Ascending aorta (tissue), 2 donors: ENCODE data around the gene PDE7B. TPM values are rescaled to one million over a fixed set of nuclear protein-coding genes. Genes with fewer than 3 reads are reported as not detected.

ENCODE experiments used
- DNase-seq, 2 donors: peaks; one replicate each; pipeline ENCODE4 v3.0.0-alpha.2; 2019; ENCODE audit warnings: low spot score in 2 of 2
- H3K27ac ChIP-seq, 2 donors: fragments of 200-600 bp; sonication (generic); one replicate each; pipeline ENCODE4 v1.5.1; 2016 to 2017; ENCODE audit warnings: mild to moderate bottlenecking in 1 of 2
- H3K27me3 ChIP-seq: fragments of 200-600 bp; sonication (generic); one replicate; pipeline ENCODE4 v1.5.1; 2017
- H3K36me3 ChIP-seq, 2 donors: fragments of 200-600 bp; sonication (generic); one replicate each; pipeline ENCODE4 v1.5.1; 2016
- H3K4me1 ChIP-seq, 2 donors: fragments of 200-600 bp; sonication (generic); one replicate each; pipeline ENCODE4 v1.5.1; 2016 to 2017; ENCODE audit warnings: mild to moderate bottlenecking in 1 of 2
- H3K4me3 ChIP-seq, 2 donors: fragments of 200-600 bp; sonication (generic); one replicate each; pipeline ENCODE4 v1.5.1; 2016 to 2017; ENCODE audit warnings: mild to moderate bottlenecking in 1 of 2
- H3K9me3 ChIP-seq, 2 donors: fragments of 200-600 bp; sonication (generic); one replicate each; pipeline ENCODE4 v1.5.1; 2016
- intact Hi-C: fragments of 100-400 bp; cut with DNase I; formaldehyde crosslinking; loops from one replicate; pipeline ENCODE4 v1.15.1; 2023
- total RNA-seq: library from RNA; depleted of rRNA; stranded (reverse); fragments of >200 nt; gene quantifications from one replicate; pipeline ENCODE4 v1.1.0, GENCODE V29; 2016
- TF ChIP-seq, protein P1 (sequence below), 3 experiments: fragments of 200-600 bp in 2 of 3; fragments of 450-650 bp in 1 of 3; sonication (generic) in 2 of 3; IDR thresholded peaks; one replicate each; pipeline ENCODE4 v1.5.1; 2016 to 2019; ENCODE audit warnings: antibody characterized with exemption in 3 of 3, mild to moderate bottlenecking in 1 of 3, moderate library complexity in 1 of 3

Gene PDE7B
- total RNA-seq, 1 donor from 2014 or later: 6.0 TPM

DNA sequence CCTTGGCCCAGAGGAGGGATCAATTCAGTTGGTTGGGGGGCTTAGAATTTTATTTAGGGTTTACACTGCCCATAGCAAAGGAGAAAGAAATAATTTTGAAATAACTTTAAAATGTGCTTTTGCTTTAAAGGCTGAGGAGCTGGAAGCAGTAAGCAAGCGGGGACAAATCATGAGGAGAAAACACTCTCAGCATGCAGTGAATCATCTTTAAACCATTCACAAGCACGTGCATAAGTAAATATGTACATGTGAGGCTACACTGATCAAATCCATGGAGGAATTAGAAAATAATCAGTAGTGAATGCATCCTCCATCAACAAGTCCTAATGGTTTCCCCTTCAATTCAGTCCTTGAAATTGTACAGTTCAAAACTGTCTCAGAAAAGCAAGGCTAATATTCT, 217.6 kb downstream of the PDE7B start:
- intact Hi-C loops: no loop called here
- H3K27ac ChIP-seq: no peak overlapping the region
- no peaks in the 10 kb centered on the region for H3K4me1 ChIP-seq
- H3K36me3 ChIP-seq: no peaks in the 10 kb centered on the region
- no peaks in the 10 kb centered on the region for H3K9me3 ChIP-seq
- no peak overlapping the region for H3K4me3 ChIP-seq
- no peaks in the 10 kb centered on the region for H3K27me3 ChIP-seq
- DNase-seq: no peak
- TF ChIP-seq, protein P1, sequence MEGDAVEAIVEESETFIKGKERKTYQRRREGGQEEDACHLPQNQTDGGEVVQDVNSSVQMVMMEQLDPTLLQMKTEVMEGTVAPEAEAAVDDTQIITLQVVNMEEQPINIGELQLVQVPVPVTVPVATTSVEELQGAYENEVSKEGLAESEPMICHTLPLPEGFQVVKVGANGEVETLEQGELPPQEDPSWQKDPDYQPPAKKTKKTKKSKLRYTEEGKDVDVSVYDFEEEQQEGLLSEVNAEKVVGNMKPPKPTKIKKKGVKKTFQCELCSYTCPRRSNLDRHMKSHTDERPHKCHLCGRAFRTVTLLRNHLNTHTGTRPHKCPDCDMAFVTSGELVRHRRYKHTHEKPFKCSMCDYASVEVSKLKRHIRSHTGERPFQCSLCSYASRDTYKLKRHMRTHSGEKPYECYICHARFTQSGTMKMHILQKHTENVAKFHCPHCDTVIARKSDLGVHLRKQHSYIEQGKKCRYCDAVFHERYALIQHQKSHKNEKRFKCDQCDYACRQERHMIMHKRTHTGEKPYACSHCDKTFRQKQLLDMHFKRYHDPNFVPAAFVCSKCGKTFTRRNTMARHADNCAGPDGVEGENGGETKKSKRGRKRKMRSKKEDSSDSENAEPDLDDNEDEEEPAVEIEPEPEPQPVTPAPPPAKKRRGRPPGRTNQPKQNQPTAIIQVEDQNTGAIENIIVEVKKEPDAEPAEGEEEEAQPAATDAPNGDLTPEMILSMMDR (IDR thresholded peaks at IDR 0.05): no peak

DNA sequence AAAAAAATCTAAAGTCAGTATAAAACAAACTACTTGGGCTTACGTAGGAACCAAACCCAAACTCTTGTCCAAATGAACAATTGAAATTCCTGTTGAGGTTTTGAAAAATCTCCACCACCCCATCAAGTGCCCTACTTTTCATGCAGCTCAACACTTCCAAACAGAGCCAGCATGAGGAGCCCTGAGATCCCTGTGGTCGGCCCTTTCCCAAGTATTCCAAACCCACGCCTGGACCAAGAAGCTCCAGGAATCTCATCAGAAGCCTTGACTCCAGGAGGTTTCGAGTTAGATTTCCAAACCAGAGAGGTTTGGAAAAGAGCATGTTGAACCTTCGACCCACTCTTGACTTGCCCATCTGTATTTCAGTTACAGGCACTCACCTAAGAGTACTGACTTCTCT, 219.3 kb downstream of the PDE7B start:
- intact Hi-C loops: no loop called here
- no peak for DNase-seq
- H3K27ac ChIP-seq: no peak overlapping the region
- H3K4me3 ChIP-seq: no peak overlapping the region
- H3K27me3 ChIP-seq: no peaks in the 10 kb centered on the region
- H3K9me3 ChIP-seq: no peaks in the 10 kb centered on the region
- TF ChIP-seq, protein P1 (IDR thresholded peaks at IDR 0.05): no peak
- no peaks in the 10 kb centered on the region for H3K4me1 ChIP-seq
- H3K36me3 ChIP-seq: no peaks in the 10 kb centered on the region

DNA sequence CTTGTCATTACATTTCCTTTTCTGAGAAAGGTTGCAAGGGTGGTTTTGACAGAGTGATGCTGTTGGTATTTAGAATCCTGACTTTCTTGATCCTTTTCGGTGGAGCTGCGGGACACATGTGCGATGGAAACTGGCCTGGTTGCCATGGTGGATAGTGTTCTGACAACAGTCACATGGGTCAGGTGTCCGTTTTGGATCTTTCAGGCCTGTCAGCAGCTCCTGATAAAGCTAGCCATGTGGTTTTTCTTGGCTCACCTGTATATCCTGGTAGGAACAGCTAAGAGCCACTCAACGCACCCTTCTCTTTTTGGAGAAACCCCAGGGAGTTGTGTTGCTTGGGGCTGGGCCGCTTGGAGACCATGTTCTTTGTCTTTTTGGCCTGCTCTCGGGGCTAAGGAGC, 221.2 kb downstream of the PDE7B start:
- TF ChIP-seq, protein P1 (IDR thresholded peaks at IDR 0.05): no peak
- Histone ChIP-seq H3K27me3 (no peaks in the 10 kb centered on the region), H3K27ac (no peak overlapping the region), H3K4me3 (no peak overlapping the region), H3K4me1 (no peaks in the 10 kb centered on the region), H3K36me3 (no peaks in the 10 kb centered on the region), H3K9me3 (no peaks in the 10 kb centered on the region)
- intact Hi-C loops: no loop called here
- no peak for DNase-seq

DNA sequence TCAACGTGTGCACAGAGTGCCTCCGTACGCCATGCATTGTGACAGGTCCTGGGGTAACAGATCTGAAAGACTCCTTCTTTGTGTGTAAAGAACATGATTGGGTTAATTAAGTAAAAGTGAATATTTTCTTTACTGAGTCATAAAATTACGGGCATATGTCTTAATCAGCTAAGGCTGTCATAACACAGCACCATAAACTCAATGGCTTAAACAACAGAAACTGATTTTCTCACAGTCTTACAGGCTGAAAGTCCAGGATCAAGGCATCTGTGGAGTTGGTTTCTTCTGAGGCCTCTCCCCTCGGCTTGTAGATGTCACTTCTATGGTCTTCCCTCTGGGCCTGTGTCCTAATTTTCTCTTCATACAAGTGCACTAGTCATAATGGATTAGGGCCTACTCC, 221.7 kb downstream of the PDE7B start:
- intact Hi-C loops: no loop called here
- no peaks in the 10 kb centered on the region for H3K27me3 ChIP-seq
- H3K4me3 ChIP-seq: no peak overlapping the region
- H3K4me1 ChIP-seq: no peaks in the 10 kb centered on the region
- no peaks in the 10 kb centered on the region for H3K36me3 ChIP-seq
- TF ChIP-seq, protein P1 (IDR thresholded peaks at IDR 0.05): no peak
- no peak overlapping the region for H3K27ac ChIP-seq
- no peak for DNase-seq
- no peaks in the 10 kb centered on the region for H3K9me3 ChIP-seq

DNA sequence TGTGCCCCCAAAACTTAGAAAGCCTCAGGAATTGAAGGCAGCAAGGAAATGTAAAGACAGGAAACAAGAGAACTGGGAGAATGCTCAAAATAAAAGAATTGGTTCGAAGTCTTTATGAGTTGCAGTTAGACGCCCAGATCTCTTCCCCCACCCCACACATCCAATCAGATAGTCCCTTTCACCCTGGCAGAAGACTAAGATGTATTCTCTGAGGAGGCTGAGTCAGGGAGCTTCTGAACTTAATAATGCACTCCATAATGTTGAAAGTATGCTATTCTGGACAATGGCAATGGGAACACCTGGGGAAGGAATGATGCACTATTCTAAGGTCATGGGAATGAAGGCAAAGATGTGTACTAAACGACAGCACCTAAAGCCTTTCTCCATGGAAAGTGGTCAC, 225.0 kb downstream of the PDE7B start:
- no peaks in the 10 kb centered on the region for H3K27me3 ChIP-seq
- no peaks in the 10 kb centered on the region for H3K36me3 ChIP-seq
- H3K4me3 ChIP-seq: no peak overlapping the region
- H3K9me3 ChIP-seq: no peaks in the 10 kb centered on the region
- DNase-seq: no peak
- intact Hi-C loops: no loop called here
- no peak overlapping the region for H3K27ac ChIP-seq
- H3K4me1 ChIP-seq: no peaks in the 10 kb centered on the region
- TF ChIP-seq, protein P1 (IDR thresholded peaks at IDR 0.05): no peak
